ENCODE results near the gene ZNF775.

ZNF775 gene

GRCh38 chr7:150375662-150376521 is 3.2 kb upstream of the ZNF775 start:
- no peak overlapping the region for H3K4me3 ChIP-seq (ENCODE audit: low read depth, low read length)
- no peak for DNase-seq (ENCODE audit: low read depth)
- in situ Hi-C loops (cut with HindIII; ENCODE audit: low sequenced_read_pairs) = no loop called here

DNA sequence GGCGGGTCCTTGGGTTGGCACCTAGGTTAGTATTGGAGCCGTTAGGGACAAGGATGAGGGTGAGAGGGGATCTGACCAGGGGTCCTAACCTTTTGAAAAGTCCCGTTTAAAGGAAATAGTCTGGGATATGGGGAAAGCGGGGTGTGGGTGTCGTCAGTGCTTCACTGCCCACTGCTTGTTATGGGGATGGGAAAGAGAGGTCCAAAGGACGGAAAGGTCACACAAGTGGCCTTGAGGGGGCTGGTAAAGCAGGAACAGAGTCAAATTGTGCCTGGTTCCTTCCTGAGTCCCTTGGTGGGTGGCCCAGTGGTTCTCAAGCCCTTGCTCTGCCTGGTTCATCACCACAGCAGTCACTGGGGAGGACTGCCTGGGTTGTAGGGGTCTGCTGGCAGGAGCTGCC is 2.6 kb upstream of the ZNF775 start:
- no peak for DNase-seq (ENCODE audit: low read depth)
- TF ChIP-seq, protein P1, sequence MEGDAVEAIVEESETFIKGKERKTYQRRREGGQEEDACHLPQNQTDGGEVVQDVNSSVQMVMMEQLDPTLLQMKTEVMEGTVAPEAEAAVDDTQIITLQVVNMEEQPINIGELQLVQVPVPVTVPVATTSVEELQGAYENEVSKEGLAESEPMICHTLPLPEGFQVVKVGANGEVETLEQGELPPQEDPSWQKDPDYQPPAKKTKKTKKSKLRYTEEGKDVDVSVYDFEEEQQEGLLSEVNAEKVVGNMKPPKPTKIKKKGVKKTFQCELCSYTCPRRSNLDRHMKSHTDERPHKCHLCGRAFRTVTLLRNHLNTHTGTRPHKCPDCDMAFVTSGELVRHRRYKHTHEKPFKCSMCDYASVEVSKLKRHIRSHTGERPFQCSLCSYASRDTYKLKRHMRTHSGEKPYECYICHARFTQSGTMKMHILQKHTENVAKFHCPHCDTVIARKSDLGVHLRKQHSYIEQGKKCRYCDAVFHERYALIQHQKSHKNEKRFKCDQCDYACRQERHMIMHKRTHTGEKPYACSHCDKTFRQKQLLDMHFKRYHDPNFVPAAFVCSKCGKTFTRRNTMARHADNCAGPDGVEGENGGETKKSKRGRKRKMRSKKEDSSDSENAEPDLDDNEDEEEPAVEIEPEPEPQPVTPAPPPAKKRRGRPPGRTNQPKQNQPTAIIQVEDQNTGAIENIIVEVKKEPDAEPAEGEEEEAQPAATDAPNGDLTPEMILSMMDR (IDR thresholded peaks at IDR 0.05; ENCODE audit: low read depth, low read length, missing control alignments) = no peak
- in situ Hi-C loops (cut with HindIII; ENCODE audit: low sequenced_read_pairs) = no loop called here
- no peak overlapping the region for H3K4me3 ChIP-seq (ENCODE audit: low read depth, low read length)

More at GRCh38 chr7:150375662-150376521, 3.2 kb upstream of the ZNF775 start:
- TF ChIP-seq, protein P1 (IDR thresholded peaks at IDR 0.05; ENCODE audit: low read depth, low read length, missing control alignments) = no peak

DNA sequence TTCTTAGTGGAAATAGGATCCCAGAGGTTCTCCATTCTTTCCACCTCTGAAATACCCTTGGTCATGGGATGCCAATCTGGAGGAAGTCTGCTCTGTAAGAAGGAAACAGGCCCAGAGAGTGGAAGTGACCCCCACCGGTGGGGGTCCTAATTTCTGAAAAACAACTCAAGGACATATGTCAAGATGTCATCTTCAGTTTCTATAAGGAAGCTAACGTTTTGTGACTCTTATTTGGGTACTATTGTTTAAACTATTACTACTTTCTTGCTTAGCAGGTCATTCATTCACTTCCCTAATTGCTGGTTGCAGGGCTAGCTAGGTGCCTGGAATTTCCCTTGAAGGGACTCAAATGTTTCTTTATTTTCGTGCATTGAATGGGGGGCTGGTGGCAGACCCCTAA is 1.9 kb upstream of the ZNF775 start:
- in situ Hi-C loops (cut with HindIII; ENCODE audit: low sequenced_read_pairs) = no loop called here
- no peak for DNase-seq (ENCODE audit: low read depth)
- H3K4me3 ChIP-seq (ENCODE audit: low read depth, low read length) = no peak overlapping the region
- TF ChIP-seq, protein P1 (IDR thresholded peaks at IDR 0.05; ENCODE audit: low read depth, low read length, missing control alignments) = no peak

- no peak for DNase-seq (ENCODE audit: low read depth)
- H3K4me3 ChIP-seq (ENCODE audit: low read depth, low read length) = no peak overlapping the region
- TF ChIP-seq, protein P1 (IDR thresholded peaks at IDR 0.05; ENCODE audit: low read depth, low read length, missing control alignments) = no peak
- in situ Hi-C loops (cut with HindIII; ENCODE audit: low sequenced_read_pairs) = no loop called here
These were observed 1.5 kb upstream of the ZNF775 start for GRCh38 chr7:150377635-150378034.

- no peak for DNase-seq (ENCODE audit: low read depth)
- peak overlapping the region; percentile 84 for H3K4me3 ChIP-seq (ENCODE audit: low read depth, low read length)
- TF ChIP-seq, protein P1 (IDR thresholded peaks at IDR 0.05; ENCODE audit: low read depth, low read length, missing control alignments) = peak; percentile 45
- in situ Hi-C loops (cut with HindIII; ENCODE audit: low sequenced_read_pairs) = no loop called here
These were observed 846 bp upstream of the ZNF775 start for GRCh38 chr7:150378115-150378852.

DNA sequence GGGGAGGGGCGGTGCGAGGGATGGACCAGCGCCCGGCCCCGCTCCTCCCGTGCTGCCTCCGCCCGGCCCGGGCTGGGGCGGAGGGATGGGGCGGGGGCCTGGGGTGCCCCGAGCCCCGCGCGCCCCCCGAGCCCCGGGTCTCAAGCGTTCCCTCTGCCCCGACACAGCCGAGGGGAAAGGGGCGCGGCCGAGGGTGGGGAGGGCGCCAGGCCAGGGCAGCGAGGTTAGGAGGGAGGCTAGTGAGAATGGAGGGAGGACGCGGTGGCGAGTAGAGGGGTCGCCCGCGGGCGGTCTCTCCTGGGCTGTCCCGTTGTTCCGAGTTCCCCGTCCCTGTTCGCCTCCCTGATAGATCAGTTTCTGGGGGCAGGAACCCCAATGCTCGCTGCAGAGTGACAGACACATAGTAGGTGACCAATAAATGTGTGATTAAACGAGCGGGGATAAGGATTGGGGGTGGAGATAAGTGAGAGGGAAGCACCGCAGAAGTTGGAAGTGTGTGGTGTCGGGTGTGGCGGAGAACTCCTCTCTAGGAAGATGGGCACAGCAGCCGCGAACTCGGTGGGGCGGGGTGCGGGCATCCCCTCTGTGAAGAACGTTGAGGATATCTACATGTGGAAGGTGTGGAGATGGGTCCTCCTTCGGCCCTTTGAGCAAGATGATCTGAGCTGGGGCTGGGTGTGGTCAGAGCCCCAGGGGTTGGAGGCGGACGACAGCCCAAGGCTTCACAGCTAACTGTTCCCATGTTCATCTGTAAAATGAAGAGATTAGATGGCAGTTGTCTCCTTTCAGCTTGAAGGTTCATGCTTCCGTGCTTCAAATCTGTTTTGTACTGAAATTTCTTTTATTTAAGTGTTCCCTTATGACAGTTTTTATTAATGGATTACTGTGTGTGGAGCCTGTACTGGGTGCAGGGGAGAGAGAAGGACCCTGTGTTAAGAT is 580 bp downstream of the ZNF775 start:
- H3K4me3 ChIP-seq (ENCODE audit: low read depth, low read length) = peak overlapping the region; percentile 84
- no peak for DNase-seq (ENCODE audit: low read depth)
- in situ Hi-C loops (cut with HindIII; ENCODE audit: low sequenced_read_pairs) = no loop called here
- TF ChIP-seq, protein P1 (IDR thresholded peaks at IDR 0.05; ENCODE audit: low read depth, low read length, missing control alignments) = no peak
